NCI-H1436 treated with DMSO at 0.1 percent for 48 hours (cell line): Measurements from ENCODE around the gene TEDC1.

Experiments
- DNase-seq: peaks from one replicate; lab custom pipeline; 2025; lab: John Stamatoyannopoulos, UW

TEDC1 gene

DNA sequence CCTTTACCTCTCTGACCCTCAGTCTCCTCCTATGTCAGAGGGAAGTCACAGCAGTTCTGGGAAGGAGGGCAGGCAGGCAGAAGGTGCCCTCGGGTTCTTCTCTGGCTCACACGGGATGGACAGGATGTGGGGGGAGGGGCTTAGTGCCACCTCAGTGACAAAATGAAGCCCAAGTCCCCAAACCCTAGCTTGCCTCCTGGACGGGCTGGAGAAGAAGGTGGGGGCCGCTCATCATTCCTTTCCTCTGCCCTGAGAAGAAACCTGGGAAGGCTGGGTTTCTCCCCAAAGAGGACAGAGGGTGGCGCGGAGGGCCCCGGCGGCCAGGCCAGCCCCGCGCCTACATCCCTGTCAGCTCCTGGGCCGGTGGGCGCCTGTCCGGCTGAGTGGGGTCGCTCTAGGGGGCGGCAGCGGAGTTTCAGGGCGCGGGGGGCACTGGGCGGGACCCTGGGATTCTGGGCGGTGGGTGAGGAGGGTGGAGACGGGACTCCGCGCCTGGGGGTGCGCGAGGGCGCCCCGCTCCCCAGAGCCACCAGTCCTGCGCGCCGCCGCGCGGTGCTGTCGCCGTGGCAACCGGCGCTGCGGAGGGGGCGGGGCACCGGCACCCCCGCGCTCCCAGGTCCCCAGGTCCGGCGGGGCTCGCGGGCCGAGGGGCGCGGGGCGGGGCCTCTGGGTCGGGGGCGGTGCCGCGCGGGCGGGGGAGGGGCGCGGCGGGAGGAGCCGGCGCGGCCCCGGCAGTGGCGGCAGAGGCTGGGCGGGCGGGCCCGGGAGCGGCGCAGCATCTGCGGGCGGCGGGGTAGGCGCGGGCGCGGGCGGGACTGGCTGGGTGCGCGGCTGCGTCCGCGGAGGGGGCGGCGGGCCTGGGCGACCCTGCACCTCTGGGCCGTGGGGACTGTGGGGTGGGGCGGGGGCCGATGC is 35.1 kb downstream of the TEDC1 start, which contains the start of gene TMEM121:
TSS of gene TMEM121 (plus strand) at position 723 of the 915 bp plus-strand sequence. CDS start 2,252 bp downstream, outside the sequence.
- DNase-seq = no peak

DNA sequence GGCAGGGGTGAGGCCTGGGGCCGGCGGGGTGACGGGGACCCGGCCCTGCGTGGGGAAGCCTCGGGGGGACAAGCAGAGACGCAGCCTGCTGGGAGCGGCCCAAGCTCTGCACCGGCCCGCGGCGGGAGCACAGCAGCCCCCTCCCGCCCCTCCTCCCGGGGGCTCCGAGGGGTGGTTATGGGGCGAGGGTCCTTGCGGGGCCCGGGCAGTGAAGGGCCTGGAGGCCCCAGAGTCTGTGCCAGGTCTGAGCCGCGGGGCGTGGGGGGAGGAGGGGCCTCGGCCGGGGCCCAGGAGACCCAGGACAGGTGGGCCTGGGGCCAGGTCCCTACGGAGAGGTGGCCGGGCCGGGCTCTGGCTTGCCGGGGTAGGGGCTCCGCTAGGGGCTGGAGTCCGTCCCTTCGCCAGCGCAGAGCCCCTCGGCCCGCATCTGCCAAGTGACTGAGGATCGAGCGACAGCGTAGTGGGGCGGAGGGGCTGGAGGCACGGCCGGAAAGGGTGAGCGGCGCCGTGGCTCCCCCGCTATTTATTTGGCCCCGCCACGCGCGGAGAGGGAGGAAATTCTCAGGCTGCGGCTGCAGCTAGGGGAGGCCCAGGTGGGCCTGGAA is 35.8 kb downstream of the TEDC1 start:
- no peak for DNase-seq

DNA sequence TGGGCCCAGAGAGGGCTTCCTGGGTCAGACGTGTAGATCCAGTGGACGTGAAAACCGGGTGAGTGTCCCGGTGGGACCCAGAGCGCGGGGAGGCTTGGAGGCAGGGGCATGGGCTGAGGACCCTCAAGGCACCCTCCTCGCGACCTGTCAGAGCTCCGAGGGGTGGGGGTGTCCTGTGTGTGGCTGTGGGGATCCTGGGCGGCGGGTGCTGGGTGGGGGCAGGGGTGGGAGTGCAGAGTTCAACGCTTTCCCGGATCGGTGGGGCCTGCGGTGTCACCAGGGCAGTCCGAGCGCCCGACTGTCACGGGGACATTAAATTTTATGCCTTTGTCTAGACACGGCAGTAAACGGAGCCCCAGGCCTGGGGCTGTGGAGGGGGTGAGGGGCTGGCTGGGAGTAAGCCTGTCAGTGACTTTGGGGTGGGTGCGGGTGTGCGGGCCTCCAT is 36.4 kb downstream of the TEDC1 start:
- DNase-seq = no peak

DNA sequence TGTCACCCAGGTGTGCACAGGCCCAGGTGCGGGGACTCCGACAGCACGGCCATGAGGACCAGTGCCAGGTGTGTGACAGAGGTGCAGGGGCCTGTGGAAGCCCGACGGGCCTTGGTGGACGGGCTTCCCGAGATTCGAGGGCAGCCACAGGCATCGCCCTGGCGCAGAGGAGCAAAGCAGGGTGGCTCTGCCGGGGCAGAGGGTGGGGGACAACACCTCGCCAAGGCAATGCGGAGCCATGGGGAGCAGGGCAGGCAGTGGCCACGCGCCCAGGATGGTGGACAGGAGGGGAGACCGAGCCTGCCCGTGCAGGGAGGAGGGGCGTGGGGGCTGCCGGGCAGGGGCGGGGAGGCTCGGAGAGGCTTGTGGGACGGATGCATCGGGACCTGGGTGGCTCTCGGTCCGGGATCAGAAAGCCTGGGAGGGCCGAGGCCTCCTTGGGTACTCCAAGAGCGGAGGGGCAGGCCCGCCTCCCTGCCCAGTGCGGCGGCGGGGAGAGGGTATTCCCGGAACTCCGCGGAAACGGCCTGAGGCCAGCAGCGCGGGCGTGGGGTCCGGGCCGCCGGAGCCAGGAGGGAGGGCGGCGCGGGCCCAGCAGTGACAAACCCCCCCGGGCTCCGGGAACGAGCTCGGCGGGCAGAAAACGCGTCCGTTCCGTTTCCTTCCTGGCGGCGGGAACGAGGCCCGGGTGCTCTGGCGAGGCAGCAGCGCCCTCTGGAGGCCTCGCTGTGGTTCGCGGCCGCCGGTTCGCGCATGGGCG is 37.0 kb downstream of the TEDC1 start:
- no peak for DNase-seq

DNA sequence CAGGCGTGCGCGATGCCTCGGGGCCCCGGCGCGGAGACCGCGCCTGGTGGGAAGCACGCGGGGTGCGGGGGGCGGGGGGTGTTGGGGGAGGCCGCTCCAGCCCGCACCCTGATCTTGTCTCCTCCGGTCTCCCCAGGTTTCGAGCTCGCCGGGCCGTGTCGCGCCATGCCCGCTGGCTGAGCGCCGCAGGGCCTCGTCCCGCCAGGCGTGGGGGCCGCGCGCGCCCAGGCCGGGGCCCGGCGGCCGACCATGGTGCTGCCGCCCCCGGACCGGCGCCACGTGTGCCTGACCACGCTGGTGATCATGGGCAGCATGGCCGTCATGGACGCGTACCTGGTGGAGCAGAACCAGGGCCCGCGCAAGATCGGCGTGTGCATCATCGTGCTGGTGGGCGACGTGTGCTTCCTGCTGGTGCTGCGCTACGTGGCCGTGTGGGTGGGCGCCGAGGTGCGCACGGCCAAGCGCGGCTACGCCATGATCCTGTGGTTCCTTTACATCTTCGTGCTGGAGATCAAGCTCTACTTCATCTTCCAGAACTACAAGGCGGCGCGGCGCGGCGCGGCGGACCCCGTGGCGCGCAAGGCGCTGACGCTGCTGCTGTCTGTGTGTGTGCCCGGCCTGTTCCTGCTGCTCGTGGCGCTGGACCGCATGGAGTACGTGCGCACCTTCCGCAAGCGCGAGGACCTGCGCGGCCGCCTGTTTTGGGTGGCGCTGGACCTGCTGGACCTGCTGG is 37.7 kb downstream of the TEDC1 start:
- DNase-seq = no peak

DNA sequence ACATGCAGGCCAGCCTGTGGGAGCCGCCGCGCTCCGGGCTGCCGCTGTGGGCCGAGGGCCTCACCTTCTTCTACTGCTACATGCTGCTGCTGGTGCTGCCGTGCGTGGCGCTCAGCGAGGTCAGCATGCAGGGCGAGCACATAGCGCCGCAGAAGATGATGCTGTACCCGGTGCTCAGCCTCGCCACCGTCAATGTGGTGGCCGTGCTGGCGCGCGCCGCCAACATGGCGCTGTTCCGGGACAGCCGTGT is 38.2 kb downstream of the TEDC1 start:
- no peak for DNase-seq

DNA sequence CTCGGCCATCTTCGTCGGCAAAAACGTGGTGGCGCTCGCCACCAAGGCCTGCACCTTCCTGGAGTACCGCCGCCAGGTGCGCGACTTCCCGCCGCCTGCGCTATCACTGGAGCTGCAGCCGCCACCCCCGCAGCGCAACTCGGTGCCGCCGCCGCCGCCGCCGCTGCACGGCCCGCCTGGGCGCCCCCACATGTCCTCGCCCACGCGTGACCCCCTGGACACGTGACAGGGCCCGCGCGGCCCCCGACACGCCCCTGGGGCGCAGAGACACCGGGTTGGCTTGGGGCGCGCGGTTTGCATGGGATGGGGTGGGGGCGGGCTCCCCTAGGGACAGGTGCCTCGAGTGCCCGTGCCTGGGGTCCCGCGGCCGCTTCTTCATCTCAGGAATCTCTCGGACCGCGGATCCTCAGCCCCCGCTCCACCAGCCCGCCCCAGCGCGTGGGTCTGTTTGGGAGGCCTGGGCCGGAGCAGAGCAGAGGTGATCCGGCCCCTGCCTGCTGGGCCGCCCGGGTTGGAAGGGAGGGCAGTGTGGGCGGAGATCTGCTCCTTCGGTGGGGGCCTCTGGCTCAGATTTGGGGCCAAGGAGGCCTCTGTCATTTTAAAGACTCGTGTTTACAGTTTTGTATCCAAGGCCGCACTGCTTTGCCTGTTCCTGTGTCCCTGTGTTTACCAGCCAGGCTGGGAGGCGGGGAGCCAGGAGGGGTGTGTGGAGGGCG is 38.7 kb downstream of the TEDC1 start:
- DNase-seq = no peak

DNA sequence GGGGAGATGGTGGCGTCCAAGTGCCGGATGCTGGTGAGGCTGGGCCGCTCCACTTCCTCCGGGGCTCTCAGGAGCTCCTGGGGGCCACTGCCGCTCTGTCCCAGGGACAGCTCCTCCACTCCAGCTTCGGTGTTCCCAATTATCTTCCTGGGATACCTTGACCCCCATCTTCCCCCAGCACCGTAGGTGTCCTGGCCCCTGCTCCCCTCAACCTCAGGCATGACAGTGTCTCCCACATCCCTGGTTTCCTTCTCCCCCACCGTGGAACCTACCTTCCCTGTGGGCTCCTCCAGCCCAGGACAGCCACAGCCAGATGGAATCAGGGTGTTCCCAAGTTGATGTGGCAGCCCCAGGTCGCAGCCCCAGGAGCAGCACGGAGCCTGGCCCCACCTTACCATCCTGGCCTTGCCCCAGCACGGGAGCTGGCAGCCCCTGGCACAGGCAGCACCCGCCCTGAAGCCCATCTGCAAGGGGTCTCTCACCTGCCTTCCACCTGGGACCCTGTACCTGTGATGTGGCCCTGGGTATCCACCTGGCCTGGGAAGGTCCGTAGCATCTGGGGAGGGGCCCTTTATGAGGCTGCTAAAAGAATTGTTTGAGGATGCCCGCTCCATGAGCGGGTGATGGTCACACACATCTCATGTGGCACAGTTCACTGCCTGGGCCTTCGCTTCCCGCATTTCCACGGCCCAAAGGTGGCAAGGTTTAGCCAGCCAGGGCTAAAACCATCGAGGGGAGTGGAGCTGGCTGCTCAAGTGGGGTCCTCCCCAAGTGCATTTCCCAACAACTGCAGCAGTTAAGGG is 39.4 kb downstream of the TEDC1 start:
- no peak for DNase-seq

DNA sequence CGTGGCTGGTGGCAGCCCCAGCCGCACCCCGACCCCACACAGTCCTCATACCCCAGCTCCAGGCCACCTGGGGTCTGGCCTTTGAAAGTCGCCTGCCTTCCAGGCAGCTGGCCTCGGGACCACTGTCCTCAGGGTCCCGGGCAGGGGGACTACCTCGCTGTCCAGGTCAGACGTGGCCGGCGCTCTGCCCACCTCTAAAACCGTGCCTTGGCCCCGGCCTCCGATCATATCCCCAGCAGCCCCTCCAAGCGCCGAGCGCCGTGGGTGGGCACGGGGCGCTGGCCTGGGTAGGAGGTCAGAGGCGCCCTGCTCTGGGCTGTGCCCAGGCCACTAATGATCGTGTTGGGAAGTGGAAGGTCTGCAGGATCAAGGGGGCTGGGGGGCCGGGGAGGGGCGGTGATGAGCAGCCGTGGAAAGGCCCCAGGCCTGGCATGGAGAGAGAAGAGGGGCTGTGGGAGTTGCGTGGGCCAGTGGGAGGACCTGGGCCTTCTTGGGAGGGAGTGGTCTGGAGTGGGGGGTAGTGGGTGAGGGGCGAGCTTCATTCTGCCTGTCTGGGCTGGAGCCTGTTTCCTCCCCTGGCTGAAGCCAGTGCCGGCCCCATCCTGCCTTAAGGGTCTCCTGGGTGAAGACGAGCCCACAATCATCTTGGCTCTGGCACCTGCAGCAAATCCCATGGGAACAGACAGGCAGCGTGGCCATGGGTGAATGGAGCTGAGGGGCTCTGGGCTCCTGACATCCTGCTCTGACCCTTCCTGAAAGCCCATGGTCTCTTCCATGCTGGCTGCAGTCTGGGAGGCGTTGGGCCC is 40.2 kb downstream of the TEDC1 start:
- no peak for DNase-seq

DNA sequence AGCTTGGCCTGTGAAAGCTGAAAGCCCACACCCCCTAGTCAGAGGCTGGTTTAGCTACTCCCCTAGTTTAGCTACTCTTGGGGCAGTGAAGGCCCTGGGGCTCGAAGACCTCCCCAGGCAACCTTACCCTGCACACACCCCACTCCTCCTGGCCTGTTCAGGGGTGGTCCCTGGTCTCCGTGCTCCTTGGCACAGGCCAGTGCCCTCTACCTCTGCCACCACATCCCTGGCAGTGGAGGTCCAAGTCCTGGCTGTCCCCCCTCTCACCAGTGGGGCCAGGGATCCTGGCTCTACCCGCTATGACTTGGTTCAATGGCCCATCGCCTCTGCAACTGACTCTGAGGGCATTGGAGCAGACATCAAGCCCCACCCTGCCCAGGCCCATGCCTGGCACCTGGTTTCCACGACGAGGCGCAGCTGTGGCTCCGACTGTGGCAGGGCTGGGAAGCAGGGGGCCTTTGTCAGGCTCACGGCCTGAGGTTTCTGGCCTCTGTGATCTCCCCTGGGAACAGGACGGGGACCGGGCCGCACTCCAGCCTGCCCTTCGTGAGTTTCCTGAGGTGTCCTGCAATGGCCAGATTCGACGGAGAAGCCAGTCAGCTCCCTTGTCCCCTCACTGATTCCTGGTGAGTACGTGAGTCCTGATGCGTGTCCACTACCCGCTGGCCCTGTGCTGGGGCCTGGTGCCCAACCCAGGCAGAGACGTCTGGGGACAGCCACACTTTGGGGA is 41.0 kb downstream of the TEDC1 start:
- no peak for DNase-seq

DNA sequence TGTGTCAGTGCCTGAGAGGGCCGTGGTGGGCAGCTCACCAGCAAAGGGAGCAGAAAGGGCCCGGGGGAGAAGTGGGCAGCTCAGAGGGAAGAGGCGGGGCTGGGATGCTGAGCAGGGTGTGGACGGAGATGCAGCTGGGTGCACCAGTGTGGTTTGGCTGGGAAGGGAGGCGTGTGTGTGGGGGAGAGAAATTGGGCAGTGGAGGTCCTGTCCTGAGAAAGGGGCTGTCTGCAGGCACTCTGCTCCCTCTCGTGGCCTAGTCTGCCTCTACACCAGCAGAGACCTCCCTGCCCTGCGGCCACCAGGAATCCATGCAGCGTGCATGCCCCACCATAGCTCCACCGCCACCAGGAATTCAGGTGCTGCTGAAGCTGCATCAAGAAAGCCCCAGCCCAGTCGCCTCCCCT is 41.7 kb downstream of the TEDC1 start:
- no peak for DNase-seq

DNA sequence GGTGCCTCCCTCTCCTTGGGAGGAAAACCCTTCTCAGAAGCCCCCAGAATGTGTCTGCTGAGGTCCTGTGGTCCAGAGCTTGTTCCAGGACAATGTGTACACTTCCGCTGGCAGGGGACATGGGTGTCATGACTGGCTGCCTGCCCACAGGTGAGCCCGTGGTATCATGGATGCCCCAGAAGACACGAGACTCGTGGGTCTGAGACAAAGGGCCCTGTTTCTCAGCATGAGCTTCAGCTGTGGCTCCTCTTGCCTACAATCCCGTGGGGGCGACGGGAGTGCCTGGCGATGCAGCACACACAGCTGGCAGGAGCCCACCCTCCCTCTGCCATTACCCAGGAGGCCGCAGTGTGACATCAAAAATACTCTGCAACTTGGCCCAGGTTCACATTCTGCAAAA is 42.3 kb downstream of the TEDC1 start:
- no peak for DNase-seq

DNA sequence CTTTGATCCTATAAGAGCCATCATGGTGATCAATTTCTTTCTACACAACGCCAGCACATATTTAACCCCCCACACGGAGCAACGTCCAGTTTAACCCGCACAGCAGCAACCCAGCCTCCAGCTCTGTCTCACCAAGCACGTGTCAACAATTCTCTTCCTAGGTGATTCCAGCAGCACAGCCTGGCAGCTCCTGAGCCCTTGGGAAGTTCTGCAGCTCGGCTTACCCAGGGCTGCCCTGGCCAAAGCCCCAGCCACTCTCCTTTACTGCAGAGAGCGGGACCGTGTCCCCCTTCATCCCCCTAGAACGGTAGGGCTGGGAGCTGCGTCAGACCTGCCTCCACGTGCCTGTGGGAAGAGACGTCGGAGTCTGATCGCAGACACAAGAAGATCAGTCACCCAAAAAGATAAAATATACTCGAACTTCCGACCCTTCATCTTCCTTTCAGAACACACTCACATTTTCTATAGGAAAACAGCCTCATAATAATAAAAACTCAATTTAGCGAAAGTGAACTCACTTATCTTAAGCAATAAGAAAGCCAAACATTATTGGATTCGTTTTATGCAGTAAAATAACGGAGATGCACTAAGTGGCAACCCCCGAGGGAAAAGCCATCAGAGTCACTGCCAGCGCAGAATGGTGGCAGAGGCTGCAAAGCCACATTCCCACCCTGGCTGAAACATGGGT is 42.9 kb downstream of the TEDC1 start:
- DNase-seq = no peak

DNA sequence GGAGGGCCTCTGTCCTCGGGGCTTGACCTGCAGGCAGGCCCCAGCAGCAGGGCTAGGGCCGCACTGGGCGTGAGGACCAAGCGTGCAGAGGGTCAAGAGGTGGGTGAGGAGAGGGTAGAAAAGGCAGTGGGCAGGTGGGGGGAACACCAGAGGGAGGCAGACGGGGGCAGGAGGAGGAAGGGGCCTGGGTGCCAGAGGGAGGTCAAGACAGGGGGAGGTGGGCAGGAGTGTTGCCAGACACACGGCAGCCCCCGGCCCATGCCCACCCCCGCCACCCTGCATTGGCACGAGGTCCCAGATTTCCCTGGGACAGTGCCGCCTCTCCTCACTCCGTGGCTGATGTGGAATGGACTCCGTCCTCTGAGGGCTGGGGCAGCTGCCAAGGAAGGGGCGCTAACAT is 43.5 kb downstream of the TEDC1 start:
- DNase-seq = no peak

DNA sequence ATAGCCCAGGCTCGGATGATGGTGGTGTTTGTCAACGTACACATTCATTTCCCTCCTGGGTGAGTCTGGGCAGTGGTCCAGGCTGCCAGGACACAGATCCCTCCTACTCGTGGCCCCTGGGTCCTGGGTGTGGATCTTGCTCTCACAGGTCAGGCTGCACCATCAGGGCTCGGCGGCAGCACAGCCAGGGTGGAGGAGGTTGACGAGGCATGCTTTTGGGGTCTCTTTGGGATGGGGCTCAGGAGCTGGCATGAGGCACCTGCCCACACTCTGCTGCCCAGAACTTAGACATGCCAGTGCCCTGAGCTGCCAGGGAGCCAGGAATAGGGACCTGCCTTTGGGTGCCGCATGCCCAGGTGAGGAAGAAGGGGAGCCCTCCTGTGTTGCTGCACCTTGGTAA is 45.0 kb downstream of the TEDC1 start:
- DNase-seq = no peak

DNA sequence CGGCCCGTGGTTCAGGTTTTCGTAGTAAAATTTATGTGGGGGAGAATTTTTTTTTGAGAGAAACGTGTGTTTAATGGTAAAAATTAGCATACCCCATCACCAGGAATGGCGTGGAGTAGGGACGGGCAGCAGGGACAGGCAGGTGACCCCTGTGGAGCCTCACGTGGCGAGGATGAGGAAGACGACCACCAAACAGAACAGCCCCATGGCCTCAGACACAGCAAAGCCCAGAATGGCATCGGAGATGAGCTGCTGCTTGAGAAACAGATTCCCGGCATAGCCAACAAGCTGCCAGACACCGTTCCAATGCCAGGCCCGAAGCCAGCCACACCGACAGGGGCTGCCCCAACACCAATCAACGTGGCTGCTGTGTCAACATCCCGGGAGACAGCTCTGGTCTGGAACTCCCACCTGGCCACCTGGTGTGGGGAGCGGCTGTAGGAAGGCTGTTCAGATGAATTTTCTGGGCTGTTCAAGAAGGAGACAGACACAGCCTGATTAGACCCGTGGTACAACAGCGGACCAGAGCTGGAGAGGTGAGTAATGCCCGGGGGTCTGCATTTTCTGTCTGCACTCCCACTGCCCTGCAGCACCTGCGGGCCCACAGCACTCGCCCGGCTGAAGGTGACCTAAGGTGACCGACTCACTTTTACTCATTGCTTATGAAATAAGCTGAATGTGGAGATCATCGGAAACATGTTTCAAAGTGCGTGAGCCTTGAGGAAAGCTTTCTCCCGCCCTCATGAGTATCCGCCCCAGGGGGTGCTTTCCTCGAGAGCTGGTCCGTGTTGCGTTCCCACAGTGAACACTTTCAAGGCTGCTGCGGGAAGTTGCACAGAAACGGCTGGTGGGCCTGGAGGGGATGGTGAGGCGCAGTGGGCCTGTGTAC is 45.9 kb downstream of the TEDC1 start:
- DNase-seq = no peak
